ENCODE results near the gene ROBO1.

DNA sequence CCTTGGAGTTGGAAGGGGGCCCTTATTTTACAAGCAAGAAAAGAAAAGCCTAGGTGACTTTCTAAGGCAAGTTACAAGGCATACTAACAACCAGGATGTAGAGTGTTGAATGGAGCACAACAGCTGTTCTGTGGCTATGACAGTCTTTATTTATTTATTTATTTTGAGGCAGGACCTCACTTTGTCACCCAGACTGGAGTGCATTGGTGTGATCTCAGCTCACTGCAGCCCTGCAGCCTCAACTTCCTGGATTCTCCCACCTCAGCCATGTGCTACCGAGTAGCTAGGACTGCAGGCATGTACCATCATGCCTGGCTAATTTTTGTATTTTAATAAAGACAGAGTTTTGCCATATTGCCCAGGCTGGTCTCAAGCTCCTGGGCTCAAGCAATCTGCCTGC, 973.4 kb downstream of the ROBO1 start:
- TF ChIP-seq, protein P1, sequence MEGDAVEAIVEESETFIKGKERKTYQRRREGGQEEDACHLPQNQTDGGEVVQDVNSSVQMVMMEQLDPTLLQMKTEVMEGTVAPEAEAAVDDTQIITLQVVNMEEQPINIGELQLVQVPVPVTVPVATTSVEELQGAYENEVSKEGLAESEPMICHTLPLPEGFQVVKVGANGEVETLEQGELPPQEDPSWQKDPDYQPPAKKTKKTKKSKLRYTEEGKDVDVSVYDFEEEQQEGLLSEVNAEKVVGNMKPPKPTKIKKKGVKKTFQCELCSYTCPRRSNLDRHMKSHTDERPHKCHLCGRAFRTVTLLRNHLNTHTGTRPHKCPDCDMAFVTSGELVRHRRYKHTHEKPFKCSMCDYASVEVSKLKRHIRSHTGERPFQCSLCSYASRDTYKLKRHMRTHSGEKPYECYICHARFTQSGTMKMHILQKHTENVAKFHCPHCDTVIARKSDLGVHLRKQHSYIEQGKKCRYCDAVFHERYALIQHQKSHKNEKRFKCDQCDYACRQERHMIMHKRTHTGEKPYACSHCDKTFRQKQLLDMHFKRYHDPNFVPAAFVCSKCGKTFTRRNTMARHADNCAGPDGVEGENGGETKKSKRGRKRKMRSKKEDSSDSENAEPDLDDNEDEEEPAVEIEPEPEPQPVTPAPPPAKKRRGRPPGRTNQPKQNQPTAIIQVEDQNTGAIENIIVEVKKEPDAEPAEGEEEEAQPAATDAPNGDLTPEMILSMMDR (IDR thresholded peaks at IDR 0.05): no peak
- TF ChIP-seq EZH2 (IDR thresholded peaks at IDR 0.05): no peak
- no peak for TF ChIP-seq EZH2phosphoT487 (IDR thresholded peaks at IDR 0.05)
